ENCODE results near the gene TREM2.

TREM2 gene

DNA sequence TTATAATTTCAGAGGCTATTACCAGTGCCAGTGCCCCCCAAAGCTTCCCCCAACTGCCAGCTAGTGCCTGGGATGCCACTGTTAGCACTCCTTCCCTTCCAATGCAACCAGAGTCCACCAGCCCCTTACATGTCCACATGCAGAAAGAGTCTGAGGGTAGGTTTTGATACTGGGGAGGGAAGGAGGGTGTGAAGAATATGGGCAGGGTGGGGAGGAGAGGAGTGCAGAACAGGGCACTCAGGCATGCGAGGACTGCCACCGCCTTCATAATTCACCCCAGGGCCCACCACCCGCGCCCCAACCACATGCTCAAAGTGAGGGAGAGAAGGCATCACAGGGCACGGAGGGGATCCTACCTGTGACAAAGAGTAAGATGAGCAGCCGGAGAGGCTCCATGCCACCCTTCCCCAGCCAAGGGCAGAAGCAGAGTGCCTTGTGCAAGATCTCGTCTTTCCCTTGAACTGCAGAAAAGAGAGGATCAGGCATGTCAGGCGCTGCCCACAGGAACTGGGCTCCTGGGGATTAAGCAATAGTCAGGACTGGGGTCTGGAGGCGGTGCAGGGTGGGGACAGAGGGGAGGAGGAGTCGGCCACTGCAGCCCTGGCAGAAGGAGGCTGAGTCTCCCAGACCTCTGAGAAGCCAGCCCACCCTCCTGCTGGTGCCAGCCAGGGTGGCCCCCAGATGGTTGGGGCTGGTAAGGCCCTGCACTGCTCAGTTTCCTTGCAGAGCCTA lies at the start of gene TREM2:
TREM2 (minus strand) TSS at position 430 of the 732 bp plus-strand sequence; CDS start at position 396, 34 bp downstream.
- DNase-seq (ENCODE audit: low read depth), result peak; percentile 60
- H3K4me3 ChIP-seq (ENCODE audit: low read length), result no peak within 1 kb of the TSS

GRCh38 chr6:41209547-41210320 lies 46.8 kb upstream of the TREM2 start:
- DNase-seq (ENCODE audit: low read depth), result no peak
- TF ChIP-seq CTCF (IDR thresholded peaks at IDR 0.05; ENCODE audit: insufficient read depth, low read depth, low read length, missing control alignments), result no peak
- H3K4me3 ChIP-seq (ENCODE audit: low read length), result no peak overlapping the region

More for the DNA sequence above, at the start of gene TREM2:
- TF ChIP-seq CTCF (IDR thresholded peaks at IDR 0.05; ENCODE audit: insufficient read depth, low read depth, low read length, missing control alignments), result no peak

GRCh38 chr6:41208439-41209106 lies 45.7 kb upstream of the TREM2 start:
- no peak overlapping the region for H3K4me3 ChIP-seq (ENCODE audit: low read length)
- no peak for TF ChIP-seq CTCF (IDR thresholded peaks at IDR 0.05; ENCODE audit: insufficient read depth, low read depth, low read length, missing control alignments)

DNA sequence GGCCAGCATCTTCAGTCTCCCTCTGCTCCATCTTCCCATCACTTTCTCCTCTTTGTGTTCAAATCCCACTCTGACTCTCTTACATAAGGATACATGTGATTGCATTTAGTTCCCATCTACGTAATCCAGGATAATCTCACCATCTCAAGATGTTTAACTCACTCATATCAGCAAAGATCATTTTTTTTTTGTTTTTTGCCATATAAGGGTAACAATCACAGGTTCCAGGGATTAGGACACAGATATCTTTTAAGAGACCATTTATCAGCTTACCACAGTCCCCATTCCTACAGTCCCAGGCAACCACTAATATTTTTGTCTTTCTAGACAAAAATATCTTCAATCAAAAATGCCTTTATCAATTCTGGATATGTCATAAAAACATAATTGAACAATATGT lies 41.2 kb upstream of the TREM2 start:
- no peak for DNase-seq (ENCODE audit: low read depth)
- no peak overlapping the region for H3K4me3 ChIP-seq (ENCODE audit: low read length)
- no peak for TF ChIP-seq CTCF (IDR thresholded peaks at IDR 0.05; ENCODE audit: insufficient read depth, low read depth, low read length, missing control alignments)

More at GRCh38 chr6:41208439-41209106, 45.7 kb upstream of the TREM2 start:
- no peak for DNase-seq (ENCODE audit: low read depth)

DNA sequence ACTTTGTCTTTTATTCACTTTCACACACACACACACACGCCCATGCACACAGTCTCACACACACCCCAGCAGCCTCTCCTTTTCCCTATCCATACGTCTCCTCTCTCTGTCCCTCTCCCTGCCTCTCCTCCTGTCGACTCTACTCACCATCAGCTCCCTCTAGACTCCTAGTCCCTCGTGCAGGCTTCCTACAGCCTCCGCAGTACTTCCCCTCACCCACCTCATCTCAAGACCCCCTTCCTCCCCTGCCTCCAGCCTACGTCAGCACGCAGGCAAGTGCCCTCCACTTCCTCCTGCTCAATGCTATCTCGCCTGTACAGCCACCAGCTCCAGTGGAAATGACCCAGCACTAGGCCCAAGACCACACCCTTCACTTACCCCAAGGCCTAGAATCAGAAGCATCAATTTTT lies 38.9 kb upstream of the TREM2 start:
- TF ChIP-seq CTCF (IDR thresholded peaks at IDR 0.05; ENCODE audit: insufficient read depth, low read depth, low read length, missing control alignments), result no peak
- DNase-seq (ENCODE audit: low read depth), result no peak
- no peak overlapping the region for H3K4me3 ChIP-seq (ENCODE audit: low read length)

- TF ChIP-seq CTCF (IDR thresholded peaks at IDR 0.05; ENCODE audit: insufficient read depth, low read depth, low read length, missing control alignments), result no peak
- DNase-seq (ENCODE audit: low read depth), result no peak
- H3K4me3 ChIP-seq (ENCODE audit: low read length), result no peak within 1 kb of the TSS
Observed at GRCh38 chr6:41200901-41201763, 38.2 kb upstream of the TREM2 start, which contains the start of gene TREML2. Gene TREML2, minus strand, starts transcription at chr6:41201149. Its CDS starts 141 bp downstream, at chr6:41201008.

Measured in epithelial cell of esophagus (primary cell).